ENCODE measurements around the gene CDCP1. TPM values are rescaled to one million over a fixed set of nuclear protein-coding genes. Genes with fewer than 3 reads are reported as not detected.
A peak's percentile ranks its signal among the peaks of the same experiment; 100 is the strongest.
"Not testable (repeated sequence)": the region's sequence is repeated elsewhere in the genome, so short reads cannot be mapped to it uniquely, and the experiment has no call there.

CDCP1 gene
- total RNA-seq, 1 experiment from 2014 or later: 180 TPM

DNA sequence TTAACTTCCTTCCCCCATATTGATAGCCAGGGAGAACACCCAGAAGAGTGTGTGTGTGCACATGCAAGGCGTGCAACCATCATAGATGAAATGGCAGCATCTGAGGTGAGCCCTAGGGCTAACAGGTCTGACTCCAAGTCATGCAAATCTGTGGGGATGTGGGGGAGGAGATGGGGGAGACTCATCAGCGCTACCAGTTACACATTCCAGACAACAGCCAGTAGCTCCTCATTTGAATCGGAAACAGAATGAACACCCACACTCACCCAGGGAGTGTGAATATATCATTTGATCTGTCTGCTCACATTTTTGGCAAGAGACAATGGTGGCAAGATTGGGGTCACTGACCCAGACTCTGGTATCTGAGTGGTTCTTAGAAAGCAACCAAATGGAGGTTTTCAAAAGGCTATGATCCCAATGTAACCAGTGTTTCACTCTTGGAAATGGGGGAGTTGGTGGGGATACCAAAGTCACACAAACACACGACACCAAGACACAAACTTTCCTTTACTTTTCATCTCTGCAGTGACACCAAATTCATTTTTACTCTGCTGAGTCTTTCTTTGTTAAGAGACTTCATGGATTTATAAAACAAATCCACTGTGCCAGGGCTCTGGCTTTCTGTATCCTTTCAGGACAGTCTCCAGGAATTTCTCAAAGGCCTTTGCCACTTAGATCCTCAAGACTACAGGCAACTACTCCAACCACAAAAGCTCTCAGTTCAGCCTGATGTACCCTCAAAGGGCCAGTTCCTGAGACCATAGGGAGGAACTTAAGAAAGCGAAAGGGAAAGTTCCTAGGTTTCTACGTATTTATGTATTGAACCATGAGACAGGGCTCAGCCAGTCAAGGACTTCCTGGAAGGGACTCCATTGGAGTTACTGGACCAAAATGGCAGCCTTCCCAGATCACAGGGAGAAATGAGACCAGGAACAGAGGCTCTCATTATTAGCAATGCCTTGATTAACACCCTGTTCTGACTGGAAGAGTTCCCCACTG is 2.2 kb downstream of the CDCP1 start:
- intact Hi-C loops (cut with micrococcal nuclease): loop anchor here (2.0 to 5.0 kb wide), 2 partner anchors 57 to 68 kb away; no protein-coding TSS in a partner anchor
- H3K27me3 Mint-ChIP-seq (ENCODE audit: insufficient read depth, unreplicated experiment): no peaks in the 10 kb centered on the region
- H3K9me3 Mint-ChIP-seq (ENCODE audit: unreplicated experiment): no peaks in the 10 kb centered on the region
- POLR2A ChIA-PET: interaction anchor here (1.0 to 9.4 kb wide), 13 partner anchors 9 to 101 kb away, joined by 3 to 192 read pairs (median 14); no protein-coding TSS in a partner anchor
- DNase-seq (ENCODE audit: unreplicated experiment): peak; percentile 33
- peaks cover 12% of the 10 kb centered on the region for H3K36me3 Mint-ChIP-seq (ENCODE audit: insufficient read depth, unreplicated experiment)
- CTCF ChIA-PET: interaction anchor here (0.7 to 5.2 kb wide), 6 partner anchors 20 to 93 kb away, joined by 3 to 38 read pairs (median 8); no protein-coding TSS in a partner anchor
- BruUV-seq (replicated peaks): TSS peak; percentile 46
- TF ChIP-seq, protein P1, sequence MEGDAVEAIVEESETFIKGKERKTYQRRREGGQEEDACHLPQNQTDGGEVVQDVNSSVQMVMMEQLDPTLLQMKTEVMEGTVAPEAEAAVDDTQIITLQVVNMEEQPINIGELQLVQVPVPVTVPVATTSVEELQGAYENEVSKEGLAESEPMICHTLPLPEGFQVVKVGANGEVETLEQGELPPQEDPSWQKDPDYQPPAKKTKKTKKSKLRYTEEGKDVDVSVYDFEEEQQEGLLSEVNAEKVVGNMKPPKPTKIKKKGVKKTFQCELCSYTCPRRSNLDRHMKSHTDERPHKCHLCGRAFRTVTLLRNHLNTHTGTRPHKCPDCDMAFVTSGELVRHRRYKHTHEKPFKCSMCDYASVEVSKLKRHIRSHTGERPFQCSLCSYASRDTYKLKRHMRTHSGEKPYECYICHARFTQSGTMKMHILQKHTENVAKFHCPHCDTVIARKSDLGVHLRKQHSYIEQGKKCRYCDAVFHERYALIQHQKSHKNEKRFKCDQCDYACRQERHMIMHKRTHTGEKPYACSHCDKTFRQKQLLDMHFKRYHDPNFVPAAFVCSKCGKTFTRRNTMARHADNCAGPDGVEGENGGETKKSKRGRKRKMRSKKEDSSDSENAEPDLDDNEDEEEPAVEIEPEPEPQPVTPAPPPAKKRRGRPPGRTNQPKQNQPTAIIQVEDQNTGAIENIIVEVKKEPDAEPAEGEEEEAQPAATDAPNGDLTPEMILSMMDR (IDR thresholded peaks at IDR 0.05; ENCODE audit: unreplicated experiment): no peak
- H3K4me1 Mint-ChIP-seq (ENCODE audit: insufficient read depth, unreplicated experiment): peaks cover 41% of the 10 kb centered on the region
- H3K27ac Mint-ChIP-seq (ENCODE audit: low read depth, unreplicated experiment): peak overlapping the region; percentile 91
- peak overlapping the region; percentile 88 for H3K4me3 Mint-ChIP-seq (ENCODE audit: unreplicated experiment)

DNA sequence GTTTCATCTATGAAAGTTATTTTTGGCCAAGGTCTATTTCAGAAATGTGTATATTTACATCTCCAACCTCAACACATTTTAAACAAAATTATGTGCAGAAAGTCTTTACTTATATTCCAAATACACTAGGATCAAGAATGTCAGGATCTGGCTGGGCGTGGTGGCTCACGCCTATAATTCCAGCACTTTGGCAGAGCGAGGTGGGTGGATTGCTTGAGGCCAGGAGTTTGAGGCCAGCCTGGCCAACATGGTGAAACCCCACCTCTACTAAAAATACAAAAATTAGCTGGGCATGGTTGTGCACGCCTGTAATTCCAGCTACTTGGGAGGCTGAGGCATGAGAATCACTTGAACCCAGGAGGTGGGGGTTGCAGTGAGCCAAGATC is 5.4 kb downstream of the CDCP1 start:
- CTCF ChIA-PET: interaction anchor here (0.9 to 3.1 kb wide), 5 partner anchors 18 to 99 kb away, joined by 3 to 14 read pairs (median 7); no protein-coding TSS in a partner anchor
- intact Hi-C loops (cut with micrococcal nuclease): loop anchor here (5.0 kb wide), 1 partner anchor 72 kb away; no protein-coding TSS in a partner anchor
- H3K36me3 Mint-ChIP-seq (ENCODE audit: insufficient read depth, unreplicated experiment): peaks cover 12% of the 10 kb centered on the region
- H3K9me3 Mint-ChIP-seq (ENCODE audit: unreplicated experiment); BruUV-seq (replicated peaks); DNase-seq (ENCODE audit: unreplicated experiment); H3K27me3 Mint-ChIP-seq (ENCODE audit: insufficient read depth, unreplicated experiment); H3K4me3 Mint-ChIP-seq (ENCODE audit: unreplicated experiment): not testable (repeated sequence)
- POLR2A ChIA-PET: interaction anchor here (0.7 to 3.5 kb wide), 16 partner anchors 8 to 548 kb away, joined by 3 to 44 read pairs (median 4); partner anchors contain the start of gene SACM1L
- H3K4me1 Mint-ChIP-seq (ENCODE audit: insufficient read depth, unreplicated experiment): peaks cover 65% of the 10 kb centered on the region
- H3K27ac Mint-ChIP-seq (ENCODE audit: low read depth, unreplicated experiment): peak overlapping the region; percentile 77

DNA sequence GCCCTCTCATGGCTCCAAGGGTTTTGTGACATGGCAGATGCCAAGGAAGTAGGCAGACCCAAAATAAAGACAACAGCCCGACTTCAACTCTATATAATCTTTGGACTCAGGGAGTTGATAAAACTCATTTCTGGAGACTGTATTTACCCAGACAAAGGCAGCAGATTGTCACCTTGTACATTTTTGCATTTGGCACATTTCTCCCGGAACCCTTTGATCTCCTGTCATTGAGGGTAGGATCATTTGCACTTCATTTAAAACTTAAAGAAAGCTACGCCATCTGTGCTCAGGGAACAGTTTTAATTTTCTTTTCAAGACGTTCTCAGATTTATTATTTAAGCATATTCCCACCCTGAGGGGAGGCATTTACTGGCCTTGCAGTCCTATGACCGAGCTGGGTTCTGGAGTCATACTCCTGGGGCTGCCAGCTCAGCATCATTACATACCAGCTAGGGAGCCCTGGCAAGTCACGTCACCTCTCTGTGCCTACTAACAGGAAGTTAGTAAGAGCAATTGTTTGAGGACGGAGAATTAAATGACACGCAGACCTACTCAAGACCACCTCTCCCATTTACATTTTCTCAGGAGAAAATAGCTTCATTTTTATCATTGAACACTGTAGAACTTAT is 5.9 kb downstream of the CDCP1 start:
- H3K4me3 Mint-ChIP-seq (ENCODE audit: unreplicated experiment): no peak overlapping the region
- H3K9me3 Mint-ChIP-seq (ENCODE audit: unreplicated experiment): no peaks in the 10 kb centered on the region
- BruUV-seq (replicated peaks): no TSS peak
- H3K4me1 Mint-ChIP-seq (ENCODE audit: insufficient read depth, unreplicated experiment): peaks cover 68% of the 10 kb centered on the region
- DNase-seq (ENCODE audit: unreplicated experiment): peak; percentile 62
- no peaks in the 10 kb centered on the region for H3K27me3 Mint-ChIP-seq (ENCODE audit: insufficient read depth, unreplicated experiment)
- peaks cover 12% of the 10 kb centered on the region for H3K36me3 Mint-ChIP-seq (ENCODE audit: insufficient read depth, unreplicated experiment)
- POLR2A ChIA-PET: interaction anchor here (0.7 to 3.5 kb wide), 17 partner anchors 8 to 549 kb away, joined by 3 to 44 read pairs (median 4); partner anchors contain the start of gene SACM1L
- intact Hi-C loops (cut with micrococcal nuclease): loop anchor here (5.0 kb wide), 1 partner anchor 72 kb away; no protein-coding TSS in a partner anchor
- CTCF ChIA-PET: interaction anchor here (0.6 to 3.1 kb wide), 6 partner anchors 16 to 98 kb away, joined by 3 to 14 read pairs (median 5); no protein-coding TSS in a partner anchor
- TF ChIP-seq, protein P1 (IDR thresholded peaks at IDR 0.05; ENCODE audit: unreplicated experiment): no peak
- peak overlapping the region; percentile 77 for H3K27ac Mint-ChIP-seq (ENCODE audit: low read depth, unreplicated experiment)

DNA sequence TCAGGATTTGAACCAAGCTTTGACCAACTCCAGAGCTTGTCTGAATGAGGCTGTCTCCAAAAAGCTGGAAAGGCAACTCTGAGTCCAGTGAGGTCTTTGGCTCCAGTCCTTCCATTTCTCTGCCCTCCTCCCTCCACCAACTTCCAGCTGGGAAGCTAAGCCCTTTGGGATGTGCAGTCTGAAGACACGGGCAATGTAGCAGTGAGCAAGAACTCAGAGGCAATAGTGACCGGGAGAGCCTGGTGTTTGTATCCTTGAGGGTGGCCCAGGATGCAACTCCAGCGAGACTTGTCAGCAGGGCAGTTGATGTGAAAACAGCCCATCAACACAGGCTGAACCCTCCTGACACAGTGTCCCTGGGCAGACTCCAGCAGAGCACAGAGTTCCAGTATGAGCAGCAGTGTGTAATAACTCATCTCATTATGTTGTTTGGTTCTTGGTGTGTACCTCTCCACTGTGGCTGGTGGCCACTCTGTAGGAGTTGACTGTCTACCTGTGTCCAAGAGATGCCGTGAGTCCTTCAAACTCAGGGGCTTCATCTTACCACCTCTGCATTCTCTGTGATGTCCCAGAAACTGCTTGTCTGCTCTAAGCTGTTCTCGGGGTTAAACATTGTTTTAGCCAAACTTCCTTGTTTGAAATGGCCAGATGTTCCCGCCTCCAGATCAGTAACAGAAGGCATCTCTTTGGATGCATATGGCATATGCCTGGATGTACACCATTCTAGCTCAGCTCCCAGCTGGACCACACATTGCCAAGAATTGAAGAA is 6.6 kb downstream of the CDCP1 start:
- no peaks in the 10 kb centered on the region for H3K27me3 Mint-ChIP-seq (ENCODE audit: insufficient read depth, unreplicated experiment)
- intact Hi-C loops (cut with micrococcal nuclease): loop anchor here (5.0 kb wide), 1 partner anchor 73 kb away; no protein-coding TSS in a partner anchor
- peaks cover 74% of the 10 kb centered on the region for H3K4me1 Mint-ChIP-seq (ENCODE audit: insufficient read depth, unreplicated experiment)
- BruUV-seq (replicated peaks): no TSS peak
- H3K36me3 Mint-ChIP-seq (ENCODE audit: insufficient read depth, unreplicated experiment): peaks cover 13% of the 10 kb centered on the region
- no peak for DNase-seq (ENCODE audit: unreplicated experiment)
- ChIA-PET CTCF (interaction anchor here (0.5 to 3.1 kb wide), 8 partner anchors 17 to 172 kb away, joined by 3 to 14 read pairs (median 4); no protein-coding TSS in a partner anchor), POLR2A (interaction anchor here (0.6 to 3.5 kb wide), 20 partner anchors 7 to 550 kb away, joined by 3 to 44 read pairs (median 4); partner anchors contain the start of gene SACM1L)
- TF ChIP-seq, protein P1 (IDR thresholded peaks at IDR 0.05; ENCODE audit: unreplicated experiment): no peak
- no peaks in the 10 kb centered on the region for H3K9me3 Mint-ChIP-seq (ENCODE audit: unreplicated experiment)
- peak overlapping the region; percentile 88 for H3K27ac Mint-ChIP-seq (ENCODE audit: low read depth, unreplicated experiment)
- H3K4me3 Mint-ChIP-seq (ENCODE audit: unreplicated experiment): peak overlapping the region; percentile 30

Measured in MCF 10A (cell line).